BLaER1 treated with 17β-estradiol and CSF1 and Interleukin-3, amounts not matched to agents 10 nM and 100 nM (cell line): Measurements from ENCODE around the gene SGPL1.
A peak's percentile ranks its signal among the peaks of the same experiment; 100 is the strongest.

Experiments used
- H3K27ac ChIP-seq, 11 experiments: shearing (Covaris generic); formaldehyde crosslinking; 2 replicates each; pipeline ENCODE4 v1.8.1; 2022
- H3K27me3 ChIP-seq, 11 experiments: shearing (Covaris generic); formaldehyde crosslinking; 2 replicates each; pipeline ENCODE4 v1.8.1; 2022
- H3K36me3 ChIP-seq, 11 experiments: shearing (Covaris generic); formaldehyde crosslinking; 2 replicates each; pipeline ENCODE4 v1.8.1; 2022
- H3K4me1 ChIP-seq, 10 experiments: shearing (Covaris generic); formaldehyde crosslinking; 2 replicates each; pipeline ENCODE4 v1.8.1; 2022
- H3K4me2 ChIP-seq, 11 experiments: shearing (Covaris generic); formaldehyde crosslinking; 2 replicates each; pipeline ENCODE4 v1.8.1; 2022
- H3K4me3 ChIP-seq, 10 experiments: shearing (Covaris generic); formaldehyde crosslinking; 2 replicates each; pipeline ENCODE4 v1.8.1; 2022
- H3K9ac ChIP-seq, 11 experiments: shearing (Covaris generic); formaldehyde crosslinking; 2 replicates each; pipeline ENCODE4 v1.8.1; 2022
- H3K9me3 ChIP-seq, 11 experiments: shearing (Covaris generic); formaldehyde crosslinking; replicated peaks in 1 of 11; 2 replicates each; pipeline ENCODE4 v1.8.1; 2022
- H4K20me1 ChIP-seq, 11 experiments: shearing (Covaris generic); formaldehyde crosslinking; 2 replicates each; pipeline ENCODE4 v1.8.1; 2022
- Cebpa-rat ChIP-seq, 11 experiments: shearing (Covaris generic); IDR thresholded peaks; 2 replicates each; pipeline ENCODE4 v1.8.1; 2022

SGPL1 gene

GRCh38 chr10:70779088-70779487 is 36.7 kb upstream of the SGPL1 start:
- no peak for TF ChIP-seq Cebpa-rat (IDR thresholded peaks at IDR 0.05)
- Histone ChIP-seq H3K27ac (peak overlapping the region in 7 of 11 experiments; percentile 19 to 67 (median 46); a peak in 13 of 22 replicates), H3K9me3 (no peaks in the 10 kb centered on the region), H3K4me1 (peaks cover 30 to 49% (median 42%) of the 10 kb centered on the region in 10 experiments), H4K20me1 (no peaks in the 10 kb centered on the region; a peak in 1 of 22 replicates), H3K27me3 (no peaks in the 10 kb centered on the region), H3K9ac (peak overlapping the region in 3 of 11 experiments; percentile 2 to 28 (median 24); a peak in 3 of 22 replicates), H3K36me3 (no peaks in the 10 kb centered on the region), H3K4me3 (no peak overlapping the region), H3K4me2 (peak overlapping the region; percentile 40 to 78 (median 64))

- H4K20me1 ChIP-seq = no peaks in the 10 kb centered on the region; a peak in 1 of 22 replicates
- peak overlapping the region in 8 of 11 experiments; percentile 19 to 67 (median 43); a peak in 15 of 22 replicates for H3K27ac ChIP-seq
- no peak overlapping the region for H3K4me3 ChIP-seq
- no peak for TF ChIP-seq Cebpa-rat (IDR thresholded peaks at IDR 0.05)
- no peaks in the 10 kb centered on the region for H3K9me3 ChIP-seq
- 0 out of 22 replicates have a peak overlapping the region, but pooled peaks of 2 of the 11 experiments have one; percentile 2 to 28 for H3K9ac ChIP-seq
- H3K4me2 ChIP-seq = peak overlapping the region; percentile 40 to 78 (median 64)
- peaks cover 34 to 55% (median 47%) of the 10 kb centered on the region in 10 experiments for H3K4me1 ChIP-seq
- H3K36me3 ChIP-seq = no peaks in the 10 kb centered on the region
- no peaks in the 10 kb centered on the region for H3K27me3 ChIP-seq
These were observed 36.0 kb upstream of the SGPL1 start for GRCh38 chr10:70779511-70780369.

- Histone ChIP-seq H3K9ac (no peak overlapping the region), H4K20me1 (no peaks in the 10 kb centered on the region), H3K36me3 (no peaks in the 10 kb centered on the region), H3K9me3 (no peaks in the 10 kb centered on the region), H3K27ac (peak overlapping the region in 1 of 11 experiments; percentile 46; a peak in 3 of 22 replicates), H3K4me2 (peak overlapping the region in 5 of 11 experiments; percentile 52 to 78 (median 64); a peak in 8 of 22 replicates), H3K4me1 (peaks cover 40 to 61% (median 54%) of the 10 kb centered on the region in 10 experiments), H3K27me3 (no peaks in the 10 kb centered on the region), H3K4me3 (no peak overlapping the region)
- TF ChIP-seq Cebpa-rat (IDR thresholded peaks at IDR 0.05) = no peak
These were observed 35.4 kb upstream of the SGPL1 start for GRCh38 chr10:70780370-70780760.

GRCh38 chr10:70780772-70781171 is 35.0 kb upstream of the SGPL1 start:
- H4K20me1 ChIP-seq = no peaks in the 10 kb centered on the region
- H3K27me3 ChIP-seq = no peaks in the 10 kb centered on the region
- no peaks in the 10 kb centered on the region for H3K36me3 ChIP-seq

GRCh38 chr10:70781461-70782051 is 34.2 kb upstream of the SGPL1 start:
- no peak for TF ChIP-seq Cebpa-rat (IDR thresholded peaks at IDR 0.05)
- Histone ChIP-seq H3K4me1 (peaks cover 48 to 73% (median 66%) of the 10 kb centered on the region in 10 experiments), H3K27me3 (no peaks in the 10 kb centered on the region), H3K9me3 (no peaks in the 10 kb centered on the region), H4K20me1 (no peaks in the 10 kb centered on the region), H3K36me3 (no peaks in the 10 kb centered on the region), H3K4me2 (peak overlapping the region in 9 of 11 experiments; percentile 44 to 79 (median 64); a peak in 12 of 22 replicates), H3K4me3 (no peak overlapping the region), H3K27ac (peak overlapping the region in 1 of 11 experiments; percentile 32; a peak in 3 of 22 replicates), H3K9ac (no peak overlapping the region)

More at GRCh38 chr10:70780772-70781171, 35.0 kb upstream of the SGPL1 start:
- TF ChIP-seq Cebpa-rat (IDR thresholded peaks at IDR 0.05) = no peak
- H3K27ac ChIP-seq = no peak overlapping the region; a peak in 3 of 22 replicates
- no peak overlapping the region for H3K9ac ChIP-seq
- H3K9me3 ChIP-seq = no peaks in the 10 kb centered on the region
- H3K4me1 ChIP-seq = peaks cover 44 to 65% (median 58%) of the 10 kb centered on the region in 10 experiments
- H3K4me3 ChIP-seq = no peak overlapping the region
- H3K4me2 ChIP-seq = peak overlapping the region in 3 of 11 experiments; percentile 63 to 78 (median 69); a peak in 3 of 22 replicates

- Histone ChIP-seq H3K27me3 (no peaks in the 10 kb centered on the region), H3K4me3 (no peak overlapping the region), H3K9me3 (no peaks in the 10 kb centered on the region), H3K9ac (no peak overlapping the region; a peak in 2 of 22 replicates), H3K4me1 (peaks cover 53 to 80% (median 72%) of the 10 kb centered on the region in 10 experiments), H4K20me1 (no peaks in the 10 kb centered on the region), H3K27ac (peak overlapping the region in 5 of 11 experiments; percentile 7 to 39 (median 25); a peak in 7 of 22 replicates), H3K4me2 (peak overlapping the region; percentile 37 to 79 (median 63)), H3K36me3 (no peaks in the 10 kb centered on the region)
- TF ChIP-seq Cebpa-rat (IDR thresholded peaks at IDR 0.05) = no peak
These were observed 33.5 kb upstream of the SGPL1 start for GRCh38 chr10:70782086-70782745.

GRCh38 chr10:70782746-70783680 is 32.7 kb upstream of the SGPL1 start:
- Histone ChIP-seq H3K9me3 (no peaks in the 10 kb centered on the region), H3K27me3 (no peaks in the 10 kb centered on the region), H3K9ac (no peak overlapping the region; a peak in 2 of 22 replicates), H3K36me3 (no peaks in the 10 kb centered on the region), H4K20me1 (no peaks in the 10 kb centered on the region), H3K4me3 (no peak overlapping the region), H3K4me1 (peaks cover 53 to 85% (median 73%) of the 10 kb centered on the region in 10 experiments), H3K4me2 (peak overlapping the region; percentile 37 to 79 (median 63)), H3K27ac (peak overlapping the region in 5 of 11 experiments; percentile 7 to 39 (median 25); a peak in 6 of 22 replicates)
- TF ChIP-seq Cebpa-rat (IDR thresholded peaks at IDR 0.05) = no peak

- Histone ChIP-seq H3K27ac (no peak overlapping the region), H3K36me3 (no peaks in the 10 kb centered on the region), H4K20me1 (no peaks in the 10 kb centered on the region), H3K9me3 (no peaks in the 10 kb centered on the region), H3K4me1 (peaks cover 45 to 82% (median 65%) of the 10 kb centered on the region in 10 experiments), H3K4me2 (peak overlapping the region in 7 of 11 experiments; percentile 70 to 91 (median 75); a peak in 11 of 22 replicates), H3K27me3 (no peaks in the 10 kb centered on the region), H3K9ac (no peak overlapping the region), H3K4me3 (no peak overlapping the region)
- no peak for TF ChIP-seq Cebpa-rat (IDR thresholded peaks at IDR 0.05)
These were observed 31.7 kb upstream of the SGPL1 start for GRCh38 chr10:70784016-70784415.
